ENCODE measurements around the gene ARHGAP24.

ARHGAP24 gene

DNA sequence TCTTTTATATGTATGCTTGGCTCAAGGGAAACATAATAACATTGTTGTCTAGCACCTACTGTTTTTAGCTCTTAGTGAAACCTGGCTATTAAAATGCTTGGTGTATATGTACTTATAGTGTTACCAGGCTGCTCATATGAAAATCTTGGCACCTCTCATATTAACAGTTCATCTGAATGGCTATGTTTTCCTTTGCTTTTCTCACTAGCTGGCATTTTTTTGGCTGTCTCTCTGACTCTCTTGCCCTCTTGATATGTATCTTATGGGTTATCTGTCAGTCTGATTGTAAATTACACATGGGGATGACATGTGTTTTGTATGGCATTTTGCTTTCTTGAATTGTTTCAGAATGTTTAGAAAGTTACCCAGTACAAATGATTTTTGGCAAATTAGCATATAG lies 158.0 kb downstream of the ARHGAP24 start:
- no peak overlapping the region for H3K4me3 ChIP-seq (ENCODE audit: low read length)
- no peaks in the 10 kb centered on the region for H3K79me1 ChIP-seq (ENCODE audit: low read length)
- no peaks in the 10 kb centered on the region for H3K4me1 ChIP-seq (ENCODE audit: control insufficient read depth, low read depth, low read length)
- H3K18ac ChIP-seq (ENCODE audit: low read length), result no peak overlapping the region
- no peak overlapping the region for H3K56ac ChIP-seq (ENCODE audit: low read length)
- H4K5ac ChIP-seq (ENCODE audit: low read length), result no peak overlapping the region
- H3K4me2 ChIP-seq (ENCODE audit: low read length), result no peak overlapping the region
- no peak for DNase-seq
- H2BK120ac ChIP-seq (ENCODE audit: low read depth, low read length), result no peak overlapping the region
- H3K9ac ChIP-seq (ENCODE audit: low read length), result no peak overlapping the region
- H3K23ac ChIP-seq (ENCODE audit: low read length), result no peak overlapping the region
- H4K8ac ChIP-seq (ENCODE audit: low read depth, low read length), result no peak overlapping the region
- H3K27ac ChIP-seq (ENCODE audit: low read depth, low read length), result no peak overlapping the region
- H2AK5ac ChIP-seq (ENCODE audit: low read length), result no peak overlapping the region
- H2BK5ac ChIP-seq (ENCODE audit: low read length), result no peak overlapping the region
- no peaks in the 10 kb centered on the region for H3K27me3 ChIP-seq (ENCODE audit: insufficient read depth, low read length, poor library complexity)
- no peak overlapping the region for H3K4ac ChIP-seq (ENCODE audit: low read depth, low read length)
- no peaks in the 10 kb centered on the region for H3K79me2 ChIP-seq (ENCODE audit: control insufficient read depth, insufficient read depth, low read length)
- no peaks in the 10 kb centered on the region for H3K36me3 ChIP-seq (ENCODE audit: control insufficient read depth, insufficient read depth, low read length)
- no peak overlapping the region for H2BK15ac ChIP-seq (replicated peaks; ENCODE audit: low read depth)

DNA sequence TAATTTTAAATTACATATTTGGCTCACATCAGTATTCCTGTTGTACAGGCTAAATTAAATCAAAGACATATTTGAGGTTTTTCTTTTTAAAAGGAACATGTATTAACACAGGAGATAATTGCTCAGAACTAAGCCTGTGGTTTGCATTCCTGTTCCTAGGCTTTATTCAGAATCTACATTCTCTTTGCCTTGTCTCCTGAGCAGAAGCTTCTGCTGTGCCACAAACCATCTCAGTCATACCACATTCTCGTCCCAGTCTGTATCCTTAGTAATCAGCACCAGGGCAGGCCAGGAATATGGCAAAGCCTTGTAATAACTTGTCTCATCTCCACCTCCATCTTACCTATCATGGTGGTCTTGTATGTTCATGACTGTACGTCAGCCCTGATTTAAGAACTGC lies 162.8 kb downstream of the ARHGAP24 start:
- Histone ChIP-seq H3K23ac (ENCODE audit: low read length) (no peak overlapping the region), H2BK5ac (ENCODE audit: low read length) (no peak overlapping the region), H2BK120ac (ENCODE audit: low read depth, low read length) (no peak overlapping the region), H4K8ac (ENCODE audit: low read depth, low read length) (no peak overlapping the region), H4K5ac (ENCODE audit: low read length) (no peak overlapping the region), H3K18ac (ENCODE audit: low read length) (no peak overlapping the region), H3K79me1 (ENCODE audit: low read length) (no peaks in the 10 kb centered on the region), H3K56ac (ENCODE audit: low read length) (no peak overlapping the region), H3K4me2 (ENCODE audit: low read length) (no peak overlapping the region), H3K27me3 (ENCODE audit: insufficient read depth, low read length, poor library complexity) (no peaks in the 10 kb centered on the region), H3K36me3 (ENCODE audit: control insufficient read depth, insufficient read depth, low read length) (no peaks in the 10 kb centered on the region), H3K9ac (ENCODE audit: low read length) (no peak overlapping the region), H3K27ac (ENCODE audit: low read depth, low read length) (no peak overlapping the region), H2AK5ac (ENCODE audit: low read length) (no peak overlapping the region), H3K4me3 (ENCODE audit: low read length) (no peak overlapping the region), H3K79me2 (ENCODE audit: control insufficient read depth, insufficient read depth, low read length) (no peaks in the 10 kb centered on the region), H3K4me1 (ENCODE audit: control insufficient read depth, low read depth, low read length) (no peaks in the 10 kb centered on the region), H3K4ac (ENCODE audit: low read depth, low read length) (no peak overlapping the region), H2BK15ac (replicated peaks; ENCODE audit: low read depth) (no peak overlapping the region)
- no CpG with 5 or more reads among the region's 2 CpGs for WGBS (ENCODE audit: extremely low coverage, insufficient coverage, low lambda C conversion rate)
- no peak for DNase-seq

DNA sequence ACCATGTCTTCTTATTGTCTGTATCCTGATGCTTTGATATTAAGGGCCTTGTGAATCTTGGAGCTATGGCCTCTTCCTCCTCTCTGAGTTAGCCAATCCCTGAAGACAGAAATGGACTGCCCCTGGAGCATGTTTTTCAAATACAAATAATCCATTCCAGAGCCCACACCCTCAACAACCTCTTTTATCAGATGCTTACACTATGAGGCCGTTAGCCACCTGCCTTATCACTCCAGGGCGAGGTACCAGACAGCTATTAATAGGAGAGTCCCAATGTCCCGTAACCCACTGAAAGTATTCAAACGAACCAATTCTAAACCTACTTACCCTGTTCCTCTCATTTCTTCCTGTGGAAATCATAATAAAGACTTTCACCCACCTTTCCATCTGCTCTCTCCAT lies 165.0 kb downstream of the ARHGAP24 start:
- no peak overlapping the region for H2BK15ac ChIP-seq (replicated peaks; ENCODE audit: low read depth)
- no peak overlapping the region for H4K5ac ChIP-seq (ENCODE audit: low read length)
- H3K36me3 ChIP-seq (ENCODE audit: control insufficient read depth, insufficient read depth, low read length), result no peaks in the 10 kb centered on the region
- H3K4me3 ChIP-seq (ENCODE audit: low read length), result no peak overlapping the region
- H3K56ac ChIP-seq (ENCODE audit: low read length), result no peak overlapping the region
- no peak for DNase-seq
- H2BK120ac ChIP-seq (ENCODE audit: low read depth, low read length), result no peak overlapping the region
- H3K18ac ChIP-seq (ENCODE audit: low read length), result no peak overlapping the region
- no peaks in the 10 kb centered on the region for H3K79me2 ChIP-seq (ENCODE audit: control insufficient read depth, insufficient read depth, low read length)
- no peak overlapping the region for H4K8ac ChIP-seq (ENCODE audit: low read depth, low read length)
- H3K4ac ChIP-seq (ENCODE audit: low read depth, low read length), result no peak overlapping the region
- H2AK5ac ChIP-seq (ENCODE audit: low read length), result no peak overlapping the region
- H2BK5ac ChIP-seq (ENCODE audit: low read length), result no peak overlapping the region
- H3K4me2 ChIP-seq (ENCODE audit: low read length), result no peak overlapping the region
- H3K4me1 ChIP-seq (ENCODE audit: control insufficient read depth, low read depth, low read length), result no peaks in the 10 kb centered on the region
- H3K79me1 ChIP-seq (ENCODE audit: low read length), result no peaks in the 10 kb centered on the region
- H3K27ac ChIP-seq (ENCODE audit: low read depth, low read length), result no peak overlapping the region
- WGBS (ENCODE audit: extremely low coverage, insufficient coverage, low lambda C conversion rate), result no CpG with 5 or more reads among the region's 4 CpGs
- no peaks in the 10 kb centered on the region for H3K27me3 ChIP-seq (ENCODE audit: insufficient read depth, low read length, poor library complexity)
- H3K23ac ChIP-seq (ENCODE audit: low read length), result no peak overlapping the region
- H3K9ac ChIP-seq (ENCODE audit: low read length), result no peak overlapping the region

DNA sequence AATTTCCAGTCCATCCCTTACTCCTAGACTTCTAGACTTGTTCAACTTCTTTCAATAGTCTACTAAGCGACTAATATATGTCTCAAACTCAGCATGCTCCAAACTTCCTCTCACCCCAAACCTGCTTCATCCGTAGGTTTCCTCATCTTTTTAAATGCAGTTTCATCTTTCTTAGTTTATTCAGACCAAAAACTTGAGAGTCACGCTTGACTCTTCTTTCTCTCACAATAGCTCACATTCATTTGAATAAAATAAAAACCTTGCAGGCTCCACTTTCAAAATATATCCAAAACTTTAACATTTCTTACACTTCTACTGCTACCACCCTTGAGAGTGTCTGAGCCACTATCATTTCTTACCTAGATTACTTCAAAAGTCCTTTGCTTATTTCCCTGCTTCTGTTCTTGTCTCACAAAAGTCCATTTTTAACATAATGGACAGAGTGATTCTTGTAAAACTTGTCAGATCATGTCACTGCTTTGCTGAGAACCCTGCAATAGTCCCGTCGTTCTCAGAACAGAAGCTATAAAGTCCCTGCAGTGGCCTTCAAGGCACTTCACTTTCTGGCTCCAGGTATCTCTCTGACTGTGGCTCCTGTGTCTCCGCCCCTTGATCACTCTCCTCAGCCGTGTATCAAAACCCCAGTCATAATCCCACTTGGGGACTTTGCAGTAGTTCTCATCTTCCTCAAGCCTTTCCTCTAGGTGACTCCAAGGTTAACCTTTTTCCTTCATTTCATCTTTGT lies 167.6 kb downstream of the ARHGAP24 start:
- DNase-seq, result no peak
- H3K4ac ChIP-seq (ENCODE audit: low read depth, low read length), result no peak overlapping the region
- H3K36me3 ChIP-seq (ENCODE audit: control insufficient read depth, insufficient read depth, low read length), result no peaks in the 10 kb centered on the region
- H3K79me2 ChIP-seq (ENCODE audit: control insufficient read depth, insufficient read depth, low read length), result no peaks in the 10 kb centered on the region
- no peaks in the 10 kb centered on the region for H3K27me3 ChIP-seq (ENCODE audit: insufficient read depth, low read length, poor library complexity)
- no peak overlapping the region for H2BK120ac ChIP-seq (ENCODE audit: low read depth, low read length)
- H3K4me2 ChIP-seq (ENCODE audit: low read length), result no peak overlapping the region
- no peak overlapping the region for H3K4me3 ChIP-seq (ENCODE audit: low read length)
- H3K9ac ChIP-seq (ENCODE audit: low read length), result no peak overlapping the region
- no peak overlapping the region for H3K23ac ChIP-seq (ENCODE audit: low read length)
- H2BK5ac ChIP-seq (ENCODE audit: low read length), result no peak overlapping the region
- H2BK15ac ChIP-seq (replicated peaks; ENCODE audit: low read depth), result no peak overlapping the region
- no peak overlapping the region for H3K27ac ChIP-seq (ENCODE audit: low read depth, low read length)
- no peak overlapping the region for H2AK5ac ChIP-seq (ENCODE audit: low read length)
- no CpG with 5 or more reads among the region's 7 CpGs for WGBS (ENCODE audit: extremely low coverage, insufficient coverage, low lambda C conversion rate)
- H4K8ac ChIP-seq (ENCODE audit: low read depth, low read length), result no peak overlapping the region
- H3K4me1 ChIP-seq (ENCODE audit: control insufficient read depth, low read depth, low read length), result no peaks in the 10 kb centered on the region
- H4K5ac ChIP-seq (ENCODE audit: low read length), result no peak overlapping the region
- no peak overlapping the region for H3K56ac ChIP-seq (ENCODE audit: low read length)
- H3K79me1 ChIP-seq (ENCODE audit: low read length), result no peaks in the 10 kb centered on the region
- H3K18ac ChIP-seq (ENCODE audit: low read length), result no peak overlapping the region

DNA sequence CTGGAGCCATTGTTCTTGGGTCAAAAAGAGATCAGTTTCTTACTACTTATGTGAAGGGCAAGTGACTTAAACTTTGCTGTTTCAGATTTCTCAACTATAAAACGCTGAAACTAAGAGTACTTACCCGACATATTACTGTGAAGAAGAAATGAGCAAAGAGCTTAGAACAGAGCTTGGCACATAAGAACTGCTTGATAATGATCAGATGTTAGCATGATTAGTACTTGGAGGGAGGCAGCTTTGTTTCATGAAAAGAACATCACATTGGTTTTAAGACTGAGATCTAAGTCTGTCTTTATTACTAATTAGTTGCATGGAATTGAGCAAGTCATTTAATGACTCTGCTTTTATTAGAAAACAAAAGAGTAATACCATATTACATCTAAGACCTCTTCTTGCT lies 169.1 kb downstream of the ARHGAP24 start:
- no peak overlapping the region for H3K9ac ChIP-seq (ENCODE audit: low read length)
- H3K27me3 ChIP-seq (ENCODE audit: insufficient read depth, low read length, poor library complexity), result no peaks in the 10 kb centered on the region
- no peak overlapping the region for H2BK5ac ChIP-seq (ENCODE audit: low read length)
- no peak overlapping the region for H3K4ac ChIP-seq (ENCODE audit: low read depth, low read length)
- no peak overlapping the region for H3K4me3 ChIP-seq (ENCODE audit: low read length)
- no peak overlapping the region for H2AK5ac ChIP-seq (ENCODE audit: low read length)
- H3K36me3 ChIP-seq (ENCODE audit: control insufficient read depth, insufficient read depth, low read length), result no peaks in the 10 kb centered on the region
- no CpG with 5 or more reads among the region's 2 CpGs for WGBS (ENCODE audit: extremely low coverage, insufficient coverage, low lambda C conversion rate)
- no peaks in the 10 kb centered on the region for H3K79me1 ChIP-seq (ENCODE audit: low read length)
- H2BK120ac ChIP-seq (ENCODE audit: low read depth, low read length), result no peak overlapping the region
- H3K4me1 ChIP-seq (ENCODE audit: control insufficient read depth, low read depth, low read length), result no peaks in the 10 kb centered on the region
- H3K27ac ChIP-seq (ENCODE audit: low read depth, low read length), result no peak overlapping the region
- H4K8ac ChIP-seq (ENCODE audit: low read depth, low read length), result no peak overlapping the region
- no peak overlapping the region for H4K5ac ChIP-seq (ENCODE audit: low read length)
- H3K79me2 ChIP-seq (ENCODE audit: control insufficient read depth, insufficient read depth, low read length), result no peaks in the 10 kb centered on the region
- H3K23ac ChIP-seq (ENCODE audit: low read length), result no peak overlapping the region
- H3K56ac ChIP-seq (ENCODE audit: low read length), result no peak overlapping the region
- H2BK15ac ChIP-seq (replicated peaks; ENCODE audit: low read depth), result no peak overlapping the region
- H3K18ac ChIP-seq (ENCODE audit: low read length), result no peak overlapping the region
- no peak for DNase-seq
- no peak overlapping the region for H3K4me2 ChIP-seq (ENCODE audit: low read length)

DNA sequence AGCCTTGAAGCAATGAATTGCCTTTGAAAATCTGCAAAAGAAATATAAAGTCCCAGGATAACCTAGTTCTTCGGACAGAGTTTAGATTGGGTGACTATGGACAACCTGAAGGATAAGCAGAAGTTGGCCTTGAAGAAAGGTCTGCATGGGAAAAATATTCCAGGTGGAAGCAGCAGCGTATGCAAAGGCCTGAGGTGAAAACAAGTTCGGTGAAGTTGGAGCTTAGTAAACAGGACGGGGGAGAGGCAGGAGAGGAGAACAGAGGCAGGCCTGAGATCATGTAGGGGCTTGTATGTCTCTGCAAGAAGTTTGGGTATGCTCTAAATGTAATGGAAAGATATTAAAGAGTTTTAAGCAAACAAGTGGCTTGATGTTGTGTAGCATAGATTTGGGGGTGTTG lies 176.0 kb downstream of the ARHGAP24 start:
- H3K36me3 ChIP-seq (ENCODE audit: control insufficient read depth, insufficient read depth, low read length), result no peaks in the 10 kb centered on the region
- no peak overlapping the region for H3K56ac ChIP-seq (ENCODE audit: low read length)
- H2BK120ac ChIP-seq (ENCODE audit: low read depth, low read length), result no peak overlapping the region
- no peak overlapping the region for H3K27ac ChIP-seq (ENCODE audit: low read depth, low read length)
- H2BK15ac ChIP-seq (replicated peaks; ENCODE audit: low read depth), result no peak overlapping the region
- H4K5ac ChIP-seq (ENCODE audit: low read length), result no peak overlapping the region
- no peak overlapping the region for H3K18ac ChIP-seq (ENCODE audit: low read length)
- no peaks in the 10 kb centered on the region for H3K79me1 ChIP-seq (ENCODE audit: low read length)
- H4K8ac ChIP-seq (ENCODE audit: low read depth, low read length), result no peak overlapping the region
- no peaks in the 10 kb centered on the region for H3K4me1 ChIP-seq (ENCODE audit: control insufficient read depth, low read depth, low read length)
- H3K23ac ChIP-seq (ENCODE audit: low read length), result no peak overlapping the region
- no peak overlapping the region for H3K9ac ChIP-seq (ENCODE audit: low read length)
- no peak for DNase-seq
- H3K4me2 ChIP-seq (ENCODE audit: low read length), result no peak overlapping the region
- no peaks in the 10 kb centered on the region for H3K27me3 ChIP-seq (ENCODE audit: insufficient read depth, low read length, poor library complexity)
- no peaks in the 10 kb centered on the region for H3K79me2 ChIP-seq (ENCODE audit: control insufficient read depth, insufficient read depth, low read length)
- H3K4ac ChIP-seq (ENCODE audit: low read depth, low read length), result no peak overlapping the region
- H2BK5ac ChIP-seq (ENCODE audit: low read length), result no peak overlapping the region
- no peak overlapping the region for H2AK5ac ChIP-seq (ENCODE audit: low read length)
- no CpG with 5 or more reads among the region's 4 CpGs for WGBS (ENCODE audit: extremely low coverage, insufficient coverage, low lambda C conversion rate)
- no peak overlapping the region for H3K4me3 ChIP-seq (ENCODE audit: low read length)

Measured in mesendoderm (in vitro differentiated cells).